Transverse colon (tissue), 4 donors: ENCODE results near the gene BACH2.

ENCODE experiments used
- CTCF ChIP-seq, 5 experiments: fragments of 200-600 bp in 3 of 5; fragments of 450-650 bp in 2 of 5; sonication (generic) in 3 of 5; IDR thresholded peaks; 1 replicate in 2 of 5; 2 replicates in 3 of 5; pipeline ENCODE4 v1.5.1; 2016 to 2017; ENCODE audit warnings: antibody characterized with exemption in 5 of 5, inconsistent platforms in 3 of 5, mild to moderate bottlenecking in 2 of 5, moderate library complexity in 1 of 5
- EP300 ChIP-seq: sonication (generic); formaldehyde crosslinking; IDR thresholded peaks from one replicate; pipeline ENCODE4 v1.6.1; 2017; ENCODE audit warnings: antibody characterized with exemption, low read depth
- POLR2A ChIP-seq: fragments of 450-650 bp; IDR thresholded peaks from one replicate; pipeline ENCODE4 v1.6.1; 2016; ENCODE audit warnings: antibody characterized with exemption, mild to moderate bottlenecking, moderate library complexity
- POLR2AphosphoS5 ChIP-seq, 3 donors: sonication (generic); formaldehyde crosslinking; IDR thresholded peaks; one replicate each; pipeline ENCODE4 v1.6.1; 2016; ENCODE audit warnings: antibody characterized with exemption in 3 of 3

GRCh38 chr6:90038961-90039653 lies 257.5 kb downstream of the BACH2 start:
- no peak for TF ChIP-seq CTCF (IDR thresholded peaks at IDR 0.05)
- no peak for TF ChIP-seq POLR2A
- no peak for TF ChIP-seq EP300
- peak in 1 of 3 donors; percentile 35 for TF ChIP-seq POLR2AphosphoS5 (IDR thresholded peaks at IDR 0.05)
